Fibroblast of villous mesenchyme (primary cell): Measurements from ENCODE around the gene ERBB4. TPM values are rescaled to one million over a fixed set of nuclear protein-coding genes. Genes with fewer than 3 reads are reported as not detected.

ENCODE experiments used
- DNase-seq: peaks from one replicate; pipeline ENCODE4 v3.0.0-alpha.2; 2010; ENCODE audit warnings: low read depth
- H3K4me3 ChIP-seq: 2 replicates; pipeline ENCODE4 v1.5.1; 2011; ENCODE audit warnings: low read depth, mild to moderate bottlenecking, low read length
- total RNA-seq: library from RNA; depleted of rRNA; stranded (reverse); fragments of >200 nt; gene quantifications from 2 replicates; pipeline ENCODE4 v1.2.3, GENCODE V29; 2012
- TF ChIP-seq, protein P1 (sequence below): IDR thresholded peaks from 2 replicates; pipeline ENCODE4 v1.5.1; 2012; ENCODE audit warnings: low read depth, mild to moderate bottlenecking, low read length; ENCODE audit not compliant: insufficient read depth

ERBB4 gene
- total RNA-seq, 1 donor = under 0.01 TPM

DNA sequence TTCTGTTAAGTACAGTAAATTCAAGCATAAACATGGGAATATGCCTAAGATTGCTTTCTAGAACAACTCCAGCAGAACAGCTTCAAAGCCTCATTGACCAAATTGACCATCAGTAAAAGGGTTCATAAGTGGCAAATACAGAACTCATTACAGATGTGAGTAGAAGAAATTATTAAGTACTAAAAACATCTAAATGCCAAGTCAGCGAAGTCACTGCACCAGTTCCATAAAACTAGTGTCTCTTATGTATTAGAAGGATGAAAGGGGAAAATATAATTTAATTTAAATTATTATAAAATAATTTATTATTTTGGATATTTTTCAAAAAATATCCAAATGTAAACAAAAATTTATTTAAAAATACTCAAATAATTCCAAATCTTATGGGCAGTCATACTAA is 553.2 kb downstream of the ERBB4 start:
- DNase-seq = no peak
- TF ChIP-seq, protein P1, sequence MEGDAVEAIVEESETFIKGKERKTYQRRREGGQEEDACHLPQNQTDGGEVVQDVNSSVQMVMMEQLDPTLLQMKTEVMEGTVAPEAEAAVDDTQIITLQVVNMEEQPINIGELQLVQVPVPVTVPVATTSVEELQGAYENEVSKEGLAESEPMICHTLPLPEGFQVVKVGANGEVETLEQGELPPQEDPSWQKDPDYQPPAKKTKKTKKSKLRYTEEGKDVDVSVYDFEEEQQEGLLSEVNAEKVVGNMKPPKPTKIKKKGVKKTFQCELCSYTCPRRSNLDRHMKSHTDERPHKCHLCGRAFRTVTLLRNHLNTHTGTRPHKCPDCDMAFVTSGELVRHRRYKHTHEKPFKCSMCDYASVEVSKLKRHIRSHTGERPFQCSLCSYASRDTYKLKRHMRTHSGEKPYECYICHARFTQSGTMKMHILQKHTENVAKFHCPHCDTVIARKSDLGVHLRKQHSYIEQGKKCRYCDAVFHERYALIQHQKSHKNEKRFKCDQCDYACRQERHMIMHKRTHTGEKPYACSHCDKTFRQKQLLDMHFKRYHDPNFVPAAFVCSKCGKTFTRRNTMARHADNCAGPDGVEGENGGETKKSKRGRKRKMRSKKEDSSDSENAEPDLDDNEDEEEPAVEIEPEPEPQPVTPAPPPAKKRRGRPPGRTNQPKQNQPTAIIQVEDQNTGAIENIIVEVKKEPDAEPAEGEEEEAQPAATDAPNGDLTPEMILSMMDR = no peak
- H3K4me3 ChIP-seq = no peak overlapping the region

GRCh38 chr2:211982162-211982561 is 556.4 kb downstream of the ERBB4 start:
- TF ChIP-seq, protein P1 = no peak
- no peak for DNase-seq
- no peak overlapping the region for H3K4me3 ChIP-seq

DNA sequence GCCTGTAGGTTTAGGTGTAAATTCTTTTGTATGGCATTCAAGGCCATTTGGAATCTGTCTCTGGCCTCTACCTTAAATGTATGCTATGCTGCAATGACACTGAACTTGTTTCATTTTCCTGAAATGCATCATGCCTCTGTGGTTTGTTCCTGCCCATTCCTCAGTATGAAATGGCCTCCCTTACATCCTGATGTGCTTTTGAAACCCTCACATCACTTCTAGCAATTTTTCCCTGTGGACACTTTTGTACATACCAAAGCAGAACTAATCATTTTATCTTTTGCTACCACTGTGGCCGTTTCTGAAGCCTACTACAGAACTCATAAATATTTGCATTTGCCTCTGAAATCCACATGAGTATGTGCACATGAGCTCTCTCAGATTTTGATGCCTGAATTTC is 557.2 kb downstream of the ERBB4 start:
- TF ChIP-seq, protein P1 = no peak
- no peak for DNase-seq
- no peak overlapping the region for H3K4me3 ChIP-seq

GRCh38 chr2:211976076-211976475 is 562.5 kb downstream of the ERBB4 start:
- DNase-seq = no peak
- TF ChIP-seq, protein P1 = no peak
- no peak overlapping the region for H3K4me3 ChIP-seq

DNA sequence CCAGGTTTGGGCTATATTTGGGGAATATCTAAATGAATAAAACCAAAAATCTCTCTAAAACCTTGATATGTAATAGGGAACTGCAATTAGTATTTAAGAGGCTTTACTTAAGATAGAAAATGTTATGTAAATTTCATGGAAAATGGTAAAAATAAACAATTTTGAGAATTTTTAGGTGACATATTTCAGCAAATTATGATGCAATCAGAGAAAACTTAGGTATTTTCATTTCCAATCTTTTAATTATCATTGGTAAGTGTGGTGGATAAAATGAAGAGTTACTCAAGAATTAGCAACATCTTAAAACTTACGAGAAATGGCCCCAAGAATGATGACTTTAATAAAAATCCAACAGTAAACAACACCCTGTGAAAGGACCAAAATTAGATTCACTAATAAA is 571.4 kb downstream of the ERBB4 start:
- TF ChIP-seq, protein P1 = no peak
- no peak overlapping the region for H3K4me3 ChIP-seq
- DNase-seq = no peak

DNA sequence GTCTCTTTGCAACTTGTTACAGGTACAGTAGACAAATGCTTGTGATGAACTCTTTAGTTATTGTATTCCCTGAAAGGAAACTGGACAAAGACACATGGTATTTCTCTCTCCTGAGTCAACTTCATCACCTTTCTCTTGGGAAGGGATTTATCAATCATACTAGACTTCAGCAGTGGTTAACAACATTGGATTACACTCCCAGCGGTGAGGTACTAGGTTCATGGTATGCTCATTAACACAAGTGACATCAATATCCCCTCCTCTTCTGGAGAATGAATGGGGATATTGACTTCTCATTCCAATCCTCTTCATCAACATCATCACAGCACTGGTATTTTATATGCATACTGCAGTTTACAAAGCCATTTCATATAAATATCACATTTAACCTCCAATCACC is 574.6 kb downstream of the ERBB4 start:
- TF ChIP-seq, protein P1 = no peak
- H3K4me3 ChIP-seq = no peak overlapping the region
- no peak for DNase-seq

DNA sequence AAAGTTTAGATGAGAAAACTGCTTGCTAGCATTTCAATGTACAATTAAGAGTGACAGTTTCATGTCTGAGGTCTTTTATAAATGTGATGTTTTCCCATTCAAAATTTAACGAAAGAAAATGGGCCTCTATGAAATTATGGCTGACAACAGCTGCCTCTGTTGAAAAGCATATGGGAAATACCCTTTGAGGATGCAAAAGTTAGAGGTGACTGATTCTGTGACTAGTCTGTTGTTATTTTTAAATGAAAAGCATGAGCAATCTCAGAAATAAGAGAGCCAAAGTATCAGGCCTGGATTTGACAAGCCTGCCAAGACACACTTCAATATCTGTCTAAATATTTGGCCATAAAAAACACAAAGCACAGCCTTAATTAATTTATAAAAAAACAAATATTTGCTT is 580.8 kb downstream of the ERBB4 start:
- no peak for DNase-seq
- no peak overlapping the region for H3K4me3 ChIP-seq
- TF ChIP-seq, protein P1 = no peak
